ENCODE measurements around the gene ZSCAN5A. TPM values are rescaled to one million over a fixed set of nuclear protein-coding genes. Genes with fewer than 3 reads are reported as not detected.
"Not testable (repeated sequence)": the region's sequence is repeated elsewhere in the genome, so short reads cannot be mapped to it uniquely, and the experiment has no call there.

Gene ZSCAN5A
- total RNA-seq, 1 experiment from 2014 or later, result 20.7 TPM

DNA sequence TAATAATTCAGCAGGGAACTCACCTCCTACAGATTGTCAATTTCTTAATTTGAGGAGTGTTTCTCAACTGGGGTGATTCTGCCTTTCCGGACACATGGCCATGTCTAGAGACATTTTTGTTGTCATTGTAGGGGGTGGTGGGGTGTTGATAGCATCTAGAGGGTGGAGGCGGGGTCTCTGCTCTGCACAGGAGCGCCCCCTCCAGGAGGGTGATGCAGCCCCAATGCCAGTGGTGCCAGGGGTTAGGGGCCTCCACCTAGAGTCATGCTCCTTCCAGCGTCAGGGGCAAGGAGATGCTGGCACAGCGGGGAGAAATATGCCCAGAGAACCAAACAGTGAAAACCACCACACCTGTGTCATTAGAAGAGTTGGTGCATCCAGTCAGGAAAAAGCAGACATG lies 107.1 kb downstream of the ZSCAN5A start:
- DNase-seq (ENCODE audit: low read depth), result not testable (repeated sequence)

DNA sequence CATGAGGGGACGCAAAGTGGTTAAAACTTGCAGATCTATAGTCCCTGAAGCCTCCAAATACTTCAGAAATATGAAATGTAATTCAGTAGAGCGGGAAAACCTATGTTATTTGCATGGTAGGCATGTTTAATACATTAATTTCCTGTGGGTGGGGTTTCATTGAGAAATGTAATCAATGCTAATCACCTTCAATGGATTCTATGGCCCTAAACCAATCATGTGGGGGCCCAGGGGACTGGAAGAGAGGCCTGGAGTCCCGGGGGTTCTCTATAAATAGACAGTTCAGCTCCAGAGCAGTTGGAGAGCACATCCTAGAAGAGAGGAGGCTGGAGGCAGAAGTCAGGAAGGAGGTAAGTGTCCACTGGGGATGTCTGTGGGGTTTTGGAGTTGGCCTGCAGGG lies 112.7 kb downstream of the ZSCAN5A start, which contains the start of gene ZSCAN5C:
Gene ZSCAN5C (plus strand): TSS at position 301 of the 400 bp plus-strand sequence. CDS start 3,641 bp downstream, outside the sequence.
- no peak for DNase-seq (ENCODE audit: low read depth)

GRCh38 chr19:56199687-56200086 lies 115.0 kb downstream of the ZSCAN5A start:
- DNase-seq (ENCODE audit: low read depth), result no peak

DNA sequence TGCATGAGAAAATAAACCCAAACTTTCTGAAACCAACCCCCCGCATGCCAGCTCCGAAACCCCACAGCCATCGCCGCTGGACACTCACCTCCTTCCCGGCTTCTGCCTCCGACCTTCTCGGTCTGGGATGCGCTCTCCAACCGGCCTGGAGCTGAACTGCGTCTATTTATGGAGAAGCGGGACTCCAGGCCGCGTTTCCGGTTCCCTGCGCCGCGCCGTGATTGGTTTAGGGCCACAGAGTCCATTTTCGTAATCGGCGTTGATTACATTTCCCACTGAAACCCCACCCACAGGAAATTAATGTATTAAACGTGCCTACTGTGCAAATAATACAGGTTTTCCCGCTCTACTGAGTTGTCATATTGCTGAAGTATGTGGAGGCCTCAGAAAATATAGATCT lies 117.0 kb downstream of the ZSCAN5A start, which contains the start of gene ZSCAN5B:
Gene ZSCAN5B (minus strand): TSS at position 138 of the 400 bp plus-strand sequence. CDS start 4,731 bp downstream, outside the sequence.
- DNase-seq (ENCODE audit: low read depth), result not testable (repeated sequence)

DNA sequence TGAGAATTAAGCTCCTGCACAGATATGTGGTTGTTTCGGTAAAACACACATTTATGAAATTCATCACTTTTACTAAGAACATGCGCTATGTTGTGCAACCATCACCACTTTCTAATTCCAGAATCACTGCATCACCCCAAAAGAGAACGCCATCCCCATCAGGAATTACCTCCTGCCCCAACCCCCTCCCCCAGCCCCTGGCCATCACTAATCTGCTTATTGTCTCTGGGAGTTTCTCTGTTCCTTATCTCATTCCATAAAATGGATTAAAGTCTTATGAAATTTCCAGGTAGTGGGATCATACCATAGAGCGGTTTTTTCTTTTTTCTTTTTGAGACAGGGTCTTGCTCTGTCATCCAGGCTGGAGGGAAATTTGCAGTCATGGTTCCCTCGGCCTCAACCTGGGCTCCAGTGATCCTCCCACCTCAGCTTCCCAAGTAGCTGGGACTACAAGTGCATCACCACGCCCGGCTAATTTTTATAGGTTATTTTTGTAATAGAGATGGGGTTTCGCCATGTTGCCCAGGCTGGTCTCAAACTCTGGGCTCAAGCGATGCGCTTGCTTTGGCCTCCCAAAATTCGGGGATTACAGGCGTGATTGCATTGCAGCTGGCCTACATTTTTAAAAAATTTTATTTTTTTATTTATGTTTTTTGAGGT lies 120.5 kb downstream of the ZSCAN5A start:
- no peak for DNase-seq (ENCODE audit: low read depth)

GRCh38 chr19:56191711-56192110 lies 122.9 kb downstream of the ZSCAN5A start:
- DNase-seq (ENCODE audit: low read depth), result no peak

DNA sequence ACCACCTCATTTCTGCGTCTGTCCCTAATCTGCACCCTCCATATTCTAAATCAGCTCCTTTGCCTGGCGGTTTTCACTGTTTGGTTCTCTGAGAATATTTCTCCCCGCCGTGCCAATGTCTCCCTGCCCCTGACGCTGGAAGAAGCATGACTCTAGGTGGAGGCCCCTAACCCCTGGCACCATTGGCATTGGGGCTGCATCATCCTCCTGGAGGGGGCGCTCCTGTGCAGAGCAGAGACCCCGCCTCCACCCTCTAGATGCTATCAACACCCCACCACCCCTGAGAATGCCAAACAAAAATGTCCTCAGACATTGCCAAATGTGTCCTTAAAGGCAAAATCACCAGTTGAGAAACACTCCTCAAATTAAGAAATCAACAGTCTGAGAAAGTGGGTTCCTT lies 123.5 kb downstream of the ZSCAN5A start:
- DNase-seq (ENCODE audit: low read depth), result no peak

GRCh38 chr19:56189785-56190184 lies 124.9 kb downstream of the ZSCAN5A start:
- DNase-seq (ENCODE audit: low read depth), result no peak

DNA sequence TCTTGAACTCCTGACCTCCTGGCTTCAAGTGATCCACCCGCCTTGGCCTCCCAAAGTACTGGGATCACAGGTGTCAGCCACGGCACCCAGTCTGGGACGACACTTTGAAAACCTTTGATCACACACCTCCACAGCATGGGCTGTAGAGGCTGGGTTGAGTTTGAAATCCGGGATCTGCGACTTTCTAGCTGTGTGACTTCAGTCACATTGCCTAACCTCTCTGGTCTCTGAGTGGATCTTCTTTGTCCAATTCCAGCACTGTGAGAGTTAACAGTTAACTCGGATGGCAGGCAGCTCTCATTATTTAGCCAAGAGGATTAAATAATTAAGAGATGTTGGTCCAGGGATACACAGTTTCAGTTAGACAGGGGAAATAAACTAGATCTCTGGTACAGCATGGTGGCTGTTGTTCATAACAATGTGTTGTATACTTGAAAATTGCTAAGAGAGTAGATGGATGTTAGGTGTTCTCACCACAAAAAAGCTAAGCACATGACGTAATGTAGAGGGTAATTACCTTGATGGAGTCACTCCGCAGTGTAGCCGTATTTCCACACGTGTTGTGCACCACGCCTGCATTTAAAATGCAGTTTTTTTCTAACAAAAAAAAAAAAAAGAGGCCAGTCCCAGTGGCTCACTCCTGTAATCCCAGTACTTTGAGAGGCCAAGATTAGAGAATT lies 136.9 kb downstream of the ZSCAN5A start:
- DNase-seq (ENCODE audit: low read depth), result no peak

DNA sequence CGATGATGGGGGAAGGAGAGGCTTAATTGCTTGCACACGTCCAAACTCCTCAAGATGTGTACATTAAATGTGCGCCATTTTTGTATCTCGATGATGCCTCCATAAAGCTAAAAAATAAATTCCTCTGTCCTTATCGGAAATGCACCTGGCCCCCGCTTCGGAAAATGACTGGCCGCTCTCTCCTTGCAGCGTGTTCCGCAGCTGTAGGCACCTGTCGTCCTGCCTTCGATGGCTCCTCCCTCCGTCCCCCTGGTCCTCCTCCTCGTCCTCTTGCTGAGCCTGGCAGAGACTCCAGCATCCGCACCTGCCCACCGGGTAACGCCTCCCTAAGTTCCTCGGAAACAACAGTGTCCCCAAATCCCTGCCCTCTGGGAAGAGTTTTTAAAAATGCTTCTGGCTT lies 137.8 kb downstream of the ZSCAN5A start:
- DNase-seq (ENCODE audit: low read depth), result no peak

DNA sequence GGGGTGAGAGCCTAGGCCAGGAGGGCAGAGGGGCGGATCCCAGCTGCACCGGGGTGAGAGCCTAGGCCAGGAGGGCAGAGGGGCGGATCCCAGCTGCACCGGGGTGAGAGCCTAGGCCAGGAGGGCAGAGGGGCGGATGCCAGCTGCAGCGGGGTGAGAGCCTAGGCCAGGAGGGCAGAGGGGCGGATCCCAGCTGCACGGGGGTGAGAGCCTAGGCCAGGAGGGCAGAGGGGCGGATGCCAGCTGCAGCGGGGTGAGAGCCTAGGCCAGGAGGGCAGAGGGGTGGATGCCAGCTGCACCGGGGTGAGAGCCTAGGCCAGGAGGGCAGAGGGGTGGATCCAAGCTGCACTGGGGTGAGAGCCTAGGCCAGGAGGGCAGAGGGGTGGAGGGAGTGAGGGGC lies 138.3 kb downstream of the ZSCAN5A start:
- DNase-seq (ENCODE audit: low read depth), result not testable (repeated sequence)

DNA sequence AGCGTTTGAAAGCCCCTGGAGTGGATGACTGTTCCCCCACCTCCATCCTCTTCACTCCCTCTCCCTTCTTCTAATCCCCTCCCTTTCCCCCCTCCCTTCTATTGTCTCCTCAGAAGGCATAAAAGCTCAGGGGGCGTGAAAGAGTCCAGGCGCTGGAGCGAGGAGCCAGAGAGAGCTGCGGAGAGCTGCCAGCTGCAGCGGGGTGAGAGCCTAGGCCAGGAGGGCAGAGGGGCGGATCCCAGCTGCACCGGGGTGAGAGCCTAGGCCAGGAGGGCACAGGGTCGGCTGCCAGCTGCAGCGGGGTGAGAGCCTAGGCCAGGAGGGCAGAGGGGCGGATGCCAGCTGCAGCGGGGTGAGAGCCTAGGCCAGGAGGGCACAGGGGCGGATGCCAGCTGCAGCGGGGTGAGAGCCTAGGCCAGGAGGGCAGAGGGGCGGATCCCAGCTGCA lies 138.8 kb downstream of the ZSCAN5A start, which contains the start of gene GALP:
Gene GALP (plus strand): TSS at position 148 of the 447 bp plus-strand sequence. CDS start 1,101 bp downstream, outside the sequence.
- not testable (repeated sequence) for DNase-seq (ENCODE audit: low read depth)

DNA sequence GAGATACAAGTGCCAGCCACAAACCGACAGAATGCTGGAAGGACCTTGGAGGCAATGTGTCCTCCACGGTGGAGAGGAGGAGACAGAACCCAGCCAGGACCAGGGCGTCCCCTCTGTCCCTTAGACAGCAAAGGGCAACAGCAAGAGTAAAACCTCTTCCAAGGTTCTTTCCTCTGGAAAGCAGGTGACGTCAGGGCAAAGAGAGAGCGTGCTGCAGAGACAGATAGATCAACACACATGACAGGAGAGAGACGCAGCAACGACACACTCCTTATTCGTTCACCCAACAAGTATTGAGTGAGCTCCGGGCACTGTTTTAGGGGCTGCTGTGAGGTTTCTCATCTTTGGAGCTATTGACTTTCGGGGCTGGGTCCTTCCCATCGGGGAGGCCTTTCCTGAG lies 140.1 kb downstream of the ZSCAN5A start:
- no peak for DNase-seq (ENCODE audit: low read depth)

- no peak for DNase-seq (ENCODE audit: low read depth)
These were observed 140.6 kb downstream of the ZSCAN5A start for GRCh38 chr19:56174086-56174485.

Other genes starting within 250 kb of the ZSCAN5A start
- gene ZNF787, start 193.5 kb downstream of the ZSCAN5A start, total RNA-seq (2014; rRNA removed; shearing (Covaris generic)), result 18.8 and 43.8 TPM in 2 replicates
- gene ZNF444, start 173.6 kb downstream of the ZSCAN5A start, total RNA-seq (2014; rRNA removed; shearing (Covaris generic)), result 24.3 and 36.4 TPM in 2 replicates
- not detected in 2 replicates for gene GALP, start 138.8 kb downstream of the ZSCAN5A start, total RNA-seq (2014; rRNA removed; shearing (Covaris generic))
- gene ZSCAN5B, start 117.1 kb downstream of the ZSCAN5A start, total RNA-seq (2014; rRNA removed; shearing (Covaris generic)), result not detected in 2 replicates
- not detected in 2 replicates for gene ZSCAN5C, start 112.6 kb downstream of the ZSCAN5A start, total RNA-seq (2014; rRNA removed; shearing (Covaris generic))
- not detected in 2 replicates for gene EDDM13, start 42.1 kb downstream of the ZSCAN5A start, total RNA-seq (2014; rRNA removed; shearing (Covaris generic))
- 2.0 and 4.6 TPM in 2 replicates for gene ZNF582, start 78.7 kb upstream of the ZSCAN5A start, total RNA-seq (2014; rRNA removed; shearing (Covaris generic))
- gene ZNF583, start 89.5 kb upstream of the ZSCAN5A start, total RNA-seq (2014; rRNA removed; shearing (Covaris generic)), result 3.9 and 4.1 TPM in 2 replicates
- 1.4 and 8.1 TPM in 2 replicates for gene ZNF667, start 162.5 kb upstream of the ZSCAN5A start, total RNA-seq (2014; rRNA removed; shearing (Covaris generic))
- 0.12 and 0.34 TPM in 2 replicates for gene ZNF471, start 193.0 kb upstream of the ZSCAN5A start, total RNA-seq (2014; rRNA removed; shearing (Covaris generic))
- gene ZFP28, start 224.1 kb upstream of the ZSCAN5A start, total RNA-seq (2014; rRNA removed; shearing (Covaris generic)), result 3.1 and 10.8 TPM in 2 replicates